Cardiac septum (tissue), 1 donor: ENCODE measurements around the gene AQP10. TPM values are rescaled to one million over a fixed set of nuclear protein-coding genes. Genes with fewer than 3 reads are reported as not detected.
"Not testable (repeated sequence)": the region's sequence is repeated elsewhere in the genome, so short reads cannot be mapped to it uniquely, and the experiment has no call there.

ENCODE experiments used
- DNase-seq: peaks from one replicate; pipeline ENCODE4 v3.0.0-alpha.2; 2020; ENCODE audit warnings: low spot score
- intact Hi-C: fragments of 100-400 bp; cut with DNase I; formaldehyde crosslinking; loops from one replicate; pipeline ENCODE4 v1.14.0; 2022
- long read RNA-seq: library from polyadenylated mRNA; unstranded; transcript quantifications from one replicate; pipeline ENCODE4 v2.0.0, GENCODE V29; 2021
- total RNA-seq: library from RNA; stranded (reverse); fragmentation: NEBNext Ultra II Directional; extraction: Animal tissue kit (Norgen Biotek cat#: 25700); gene quantifications from one replicate; pipeline ENCODE4 v1.2.1, GENCODE V29; 2021
- donor health status: DM: no; HTN: no; CAD: no.

Gene AQP10, protein sequence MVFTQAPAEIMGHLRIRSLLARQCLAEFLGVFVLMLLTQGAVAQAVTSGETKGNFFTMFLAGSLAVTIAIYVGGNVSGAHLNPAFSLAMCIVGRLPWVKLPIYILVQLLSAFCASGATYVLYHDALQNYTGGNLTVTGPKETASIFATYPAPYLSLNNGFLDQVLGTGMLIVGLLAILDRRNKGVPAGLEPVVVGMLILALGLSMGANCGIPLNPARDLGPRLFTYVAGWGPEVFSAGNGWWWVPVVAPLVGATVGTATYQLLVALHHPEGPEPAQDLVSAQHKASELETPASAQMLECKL
- total RNA-seq: 0.70 TPM
- long read RNA-seq: 0 reads

DNA sequence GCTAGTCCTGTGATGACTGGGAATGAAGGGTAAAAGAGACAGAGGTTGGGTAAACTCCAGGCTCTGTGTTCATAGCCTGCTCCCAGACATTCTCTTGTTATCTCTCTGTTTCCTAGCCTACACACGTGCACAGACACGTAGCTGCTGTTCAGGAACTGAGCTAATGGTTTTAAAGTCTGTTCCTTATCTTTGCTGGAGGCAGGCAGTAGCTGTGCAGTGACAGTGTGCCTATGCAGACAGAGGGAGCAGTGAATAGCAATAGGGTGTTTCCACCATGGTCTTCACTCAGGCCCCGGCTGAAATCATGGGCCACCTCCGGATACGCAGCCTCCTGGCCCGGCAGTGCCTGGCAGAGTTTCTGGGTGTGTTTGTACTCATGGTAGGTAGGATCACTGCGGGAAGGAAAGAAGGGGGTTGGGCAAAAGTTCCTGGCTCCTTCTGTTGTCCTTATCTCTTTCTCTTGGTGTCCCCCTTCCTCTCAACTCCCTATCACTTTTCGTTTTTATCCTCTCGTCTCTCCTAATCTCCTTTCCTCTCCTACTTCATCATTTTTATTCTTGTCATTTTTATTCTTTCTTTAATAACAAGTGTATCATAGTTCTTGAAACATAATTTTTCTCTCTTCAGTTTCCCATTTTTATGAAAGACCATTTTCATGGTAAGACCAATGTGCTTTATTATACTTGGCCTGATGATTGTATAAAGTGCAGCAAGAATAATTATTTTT, at the start of gene AQP10:
AQP10 (plus strand) TSS at position 212 of the 727 bp plus-strand sequence; CDS start at position 275, 63 bp downstream.
- no peak for DNase-seq
- intact Hi-C loops: no loop called here

DNA sequence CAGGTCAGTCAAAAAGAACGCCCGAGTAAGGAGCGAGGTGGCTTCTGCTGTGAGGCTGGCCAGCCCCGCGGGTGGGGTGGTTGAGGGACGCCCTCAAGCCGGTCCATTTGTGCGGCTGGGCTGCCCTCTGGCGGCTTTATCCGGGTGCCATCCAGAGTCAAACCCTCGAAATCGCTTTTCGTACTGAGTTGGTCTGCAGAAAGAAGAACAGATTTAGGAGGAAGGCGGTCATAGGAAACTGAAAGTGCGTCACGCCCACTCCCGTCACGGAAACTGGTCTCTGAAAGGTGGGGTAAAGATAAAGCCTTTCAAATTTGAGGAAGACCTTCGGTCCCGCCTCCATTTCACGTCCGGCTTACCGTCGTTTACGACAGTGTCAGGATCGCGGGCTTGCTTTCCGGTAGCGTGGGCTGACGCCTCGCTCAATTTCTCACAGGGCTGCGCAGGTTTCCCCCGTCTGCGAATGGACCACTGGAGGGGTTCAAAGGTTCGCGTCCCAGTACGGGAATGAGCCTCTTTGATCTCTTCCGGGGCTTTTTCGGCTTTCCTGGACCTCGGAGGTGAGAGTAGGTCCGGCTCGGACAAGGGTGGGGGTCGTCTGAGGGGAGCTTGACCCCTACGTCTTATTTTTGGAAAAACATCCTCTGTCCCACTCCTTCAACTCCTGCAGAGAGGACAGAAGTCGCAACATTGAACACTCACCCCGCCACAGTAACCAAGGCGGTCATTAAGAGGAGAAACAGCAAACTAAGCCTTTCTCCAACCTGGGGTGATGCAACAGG, 48.5 kb upstream of the AQP10 start, which contains the start of gene HAX1:
HAX1 (plus strand) TSS at position 413 of the 782 bp plus-strand sequence; CDS start at position 508, 95 bp downstream.
- peak; percentile 97 for DNase-seq
- intact Hi-C loops: loop anchor here (1.0 to 10.0 kb wide), 5 partner anchors 50 to 278 kb away; partner anchors contain the start of genes RPS27 and UBAP2L

DNA sequence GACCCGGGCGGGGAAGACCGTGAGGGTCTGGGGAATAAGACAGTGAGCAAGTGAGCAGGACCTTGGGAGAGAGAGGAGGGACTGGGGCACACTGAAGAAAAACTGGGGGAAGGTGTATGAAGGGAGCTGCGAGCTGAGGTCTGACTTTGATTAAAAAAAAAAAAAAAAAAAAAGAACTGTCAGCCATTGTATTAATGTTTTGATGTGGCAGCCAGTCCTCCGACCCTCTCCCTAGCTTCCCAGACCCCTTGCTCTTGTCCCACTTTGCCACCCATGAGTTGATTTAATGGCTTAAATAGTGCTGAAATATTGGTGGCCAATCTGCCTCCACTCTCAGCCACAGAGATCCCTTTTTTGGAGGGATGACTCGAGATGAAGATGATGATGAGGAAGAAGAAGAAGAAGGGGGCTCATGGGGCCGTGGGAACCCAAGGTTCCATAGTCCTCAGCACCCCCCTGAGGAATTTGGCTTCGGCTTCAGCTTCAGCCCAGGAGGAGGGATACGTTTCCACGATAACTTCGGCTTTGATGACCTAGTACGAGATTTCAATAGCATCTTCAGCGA, 47.8 kb upstream of the AQP10 start:
- intact Hi-C loops: loop anchor here (1.0 to 10.0 kb wide), 5 partner anchors 51 to 278 kb away; partner anchors contain the start of genes RPS27 and UBAP2L
- DNase-seq: no peak

DNA sequence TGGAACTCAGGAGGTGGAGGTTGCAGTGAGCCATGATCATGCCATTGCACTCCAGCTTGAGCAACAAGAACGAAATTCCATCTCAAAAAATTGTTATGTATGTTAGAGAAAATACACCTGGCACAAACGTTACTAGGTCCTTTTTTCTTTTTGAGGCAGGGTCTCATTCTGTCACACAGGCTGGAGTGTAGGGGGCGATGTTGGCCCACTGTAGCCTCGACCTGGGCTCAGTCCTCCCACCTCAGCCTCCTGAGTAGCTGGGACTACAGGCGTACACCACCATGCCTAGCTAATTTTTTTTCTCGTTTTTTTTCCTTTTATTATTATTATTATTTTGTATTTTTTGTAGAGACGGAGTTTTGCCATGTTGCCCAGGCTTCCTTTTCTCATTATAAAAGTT, 44.1 kb upstream of the AQP10 start:
- DNase-seq: no peak
- intact Hi-C loops: loop anchor here (10.0 kb wide), 1 partner anchor 282 kb away; the partner anchor contains the start of gene RPS27

DNA sequence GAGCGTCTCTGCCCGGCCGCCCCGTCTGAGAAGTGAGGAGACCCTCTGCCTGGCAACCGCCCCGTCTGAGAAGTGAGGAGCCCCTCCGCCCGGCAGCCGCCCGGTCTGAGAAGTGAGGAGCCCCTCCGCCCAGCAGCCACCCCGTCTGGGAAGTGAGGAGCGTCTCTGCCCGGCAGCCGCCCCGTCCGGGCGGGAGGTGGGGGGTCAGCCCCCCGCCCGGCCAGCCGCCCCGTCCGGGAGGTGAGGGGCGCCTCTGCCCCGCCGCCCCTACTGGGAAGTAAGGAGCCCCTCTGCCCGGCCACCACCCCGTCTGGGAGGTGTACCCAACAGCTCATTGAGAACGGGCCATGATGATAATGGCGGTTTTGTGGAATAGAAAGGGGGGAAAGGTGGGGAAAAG, 33.3 kb upstream of the AQP10 start:
- intact Hi-C loops: not testable (repeated sequence)

DNA sequence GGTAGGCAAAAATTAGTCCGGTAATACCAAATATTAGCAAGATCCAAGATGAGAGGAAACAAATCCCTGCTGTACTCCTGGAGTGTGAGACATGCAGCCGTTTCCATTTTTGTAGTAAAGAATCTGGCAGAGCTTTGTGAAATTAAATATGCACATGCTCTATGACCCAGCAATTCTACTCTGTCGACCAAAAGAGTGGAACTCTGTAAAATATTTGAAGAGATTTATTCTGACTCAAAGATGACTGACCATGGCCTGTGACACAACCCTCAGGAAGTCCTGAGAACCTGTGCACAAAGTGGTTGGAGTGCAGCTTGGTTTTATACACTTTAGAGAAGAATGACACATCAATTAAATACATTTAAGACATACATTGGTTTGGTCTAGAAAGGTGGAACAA, 32.2 kb upstream of the AQP10 start:
- intact Hi-C loops: no loop called here

More for the DNA sequence above, 33.3 kb upstream of the AQP10 start:
- not testable (repeated sequence) for DNase-seq

DNA sequence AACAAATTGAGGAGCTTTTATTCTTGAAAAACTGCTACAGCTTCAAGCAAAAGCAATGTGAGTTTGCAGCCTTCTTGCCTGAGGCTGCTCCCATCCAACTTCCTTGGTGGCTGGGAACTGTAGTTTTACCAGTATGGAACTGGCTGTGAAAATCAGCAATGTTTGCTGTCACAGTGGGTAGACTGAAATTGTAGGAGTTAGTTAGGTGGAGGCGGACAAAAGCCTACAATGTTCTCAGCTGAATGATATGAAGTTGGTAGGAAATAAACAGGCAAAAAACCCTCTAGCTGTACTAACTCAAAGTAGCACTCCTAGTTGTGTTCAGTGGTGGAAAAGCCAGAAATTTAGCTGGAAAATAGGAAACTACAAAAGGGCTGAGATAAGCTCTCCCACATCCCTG, 30.0 kb upstream of the AQP10 start:
- no peak for DNase-seq
- intact Hi-C loops: no loop called here

More for the DNA sequence above, 32.2 kb upstream of the AQP10 start:
- DNase-seq: no peak

DNA sequence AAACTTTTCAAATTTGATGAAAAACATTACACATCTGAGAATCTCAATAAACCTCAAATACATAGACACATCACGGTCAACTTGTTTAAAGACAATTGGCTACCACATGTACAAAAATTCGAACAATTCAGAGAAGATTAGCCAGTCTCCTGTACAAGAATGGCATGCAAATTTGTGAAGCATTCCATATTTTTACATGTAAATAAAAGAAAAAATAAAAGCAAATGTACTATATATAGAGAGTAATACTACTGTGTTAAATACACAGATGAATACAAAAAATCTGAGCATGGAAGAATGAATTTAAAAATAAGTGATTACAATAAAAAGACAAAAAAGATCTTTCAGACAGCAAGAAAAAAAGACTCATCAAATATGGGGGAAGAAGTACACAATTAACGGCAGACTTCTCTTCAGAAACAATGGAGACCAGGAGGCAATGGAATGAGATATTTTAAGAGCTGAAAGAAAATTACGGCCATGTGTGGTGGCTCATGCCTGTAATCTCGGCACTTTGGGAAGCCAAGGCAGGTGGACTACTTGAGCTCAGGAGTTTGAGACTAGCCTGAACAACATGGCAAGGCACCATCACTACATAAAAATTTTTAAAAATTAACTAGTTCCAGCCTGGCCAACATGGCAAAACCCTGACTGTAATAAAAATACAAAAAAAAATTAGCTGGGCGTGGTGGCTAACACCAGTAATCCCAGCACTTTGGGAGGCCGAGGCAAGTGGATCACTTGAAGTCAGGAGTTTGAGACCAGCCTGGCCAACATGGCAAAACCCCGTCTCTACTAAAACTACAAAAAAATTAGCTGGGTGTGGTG, 25.3 kb upstream of the AQP10 start:
- intact Hi-C loops: no loop called here
- no peak for DNase-seq

DNA sequence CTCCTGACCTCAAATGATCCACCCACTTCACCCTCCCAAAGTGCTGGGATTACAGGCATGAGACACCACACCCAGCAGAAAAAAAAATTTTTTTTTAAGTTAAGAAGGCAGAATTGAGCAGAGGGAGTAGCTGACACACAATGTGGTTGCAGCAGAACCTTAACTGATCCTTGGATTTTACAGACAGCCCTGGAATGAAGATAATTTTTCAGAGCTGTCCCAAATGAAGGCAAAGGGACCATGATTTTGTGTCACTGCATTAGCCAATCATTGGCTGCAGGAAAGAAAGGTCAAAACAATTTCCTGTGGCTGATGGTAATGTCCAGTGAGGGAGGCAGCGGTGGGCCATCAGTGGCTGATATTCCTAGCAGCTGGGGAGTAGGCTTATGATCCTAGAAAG, 19.3 kb upstream of the AQP10 start:
- intact Hi-C loops: no loop called here

DNA sequence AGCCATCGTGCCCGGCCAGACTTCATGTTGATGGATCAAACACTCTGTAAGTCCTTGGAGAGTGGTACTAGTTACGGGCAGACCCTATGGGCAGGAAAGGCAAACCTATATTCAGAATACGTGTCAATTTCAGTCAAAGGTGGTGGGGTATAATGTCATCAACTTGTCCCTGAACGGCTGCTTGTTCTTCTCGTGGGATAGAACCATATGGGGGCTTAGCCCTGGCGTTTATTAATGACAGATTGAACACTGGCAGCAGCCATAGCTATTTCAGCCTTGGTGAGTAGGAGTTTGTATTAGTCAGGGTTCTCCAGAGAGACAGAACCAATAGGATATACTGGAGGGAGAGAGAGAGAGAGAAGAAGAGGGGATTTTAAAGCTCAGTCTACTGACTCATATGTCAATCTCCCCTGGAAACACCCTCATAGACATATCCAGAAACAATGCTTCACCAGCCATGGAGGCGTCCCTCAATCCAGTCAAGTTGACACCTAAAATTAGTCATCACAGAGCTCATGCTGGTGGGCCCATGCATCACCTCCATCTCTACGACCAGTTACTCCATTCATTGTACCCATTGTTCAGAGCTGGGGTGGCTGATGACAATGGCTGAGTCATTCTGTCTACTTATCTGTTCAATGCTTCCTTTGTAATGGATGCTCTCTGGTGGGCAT, 16.1 kb upstream of the AQP10 start:
- no peak for DNase-seq

More for the DNA sequence above, 19.3 kb upstream of the AQP10 start:
- DNase-seq: no peak

DNA sequence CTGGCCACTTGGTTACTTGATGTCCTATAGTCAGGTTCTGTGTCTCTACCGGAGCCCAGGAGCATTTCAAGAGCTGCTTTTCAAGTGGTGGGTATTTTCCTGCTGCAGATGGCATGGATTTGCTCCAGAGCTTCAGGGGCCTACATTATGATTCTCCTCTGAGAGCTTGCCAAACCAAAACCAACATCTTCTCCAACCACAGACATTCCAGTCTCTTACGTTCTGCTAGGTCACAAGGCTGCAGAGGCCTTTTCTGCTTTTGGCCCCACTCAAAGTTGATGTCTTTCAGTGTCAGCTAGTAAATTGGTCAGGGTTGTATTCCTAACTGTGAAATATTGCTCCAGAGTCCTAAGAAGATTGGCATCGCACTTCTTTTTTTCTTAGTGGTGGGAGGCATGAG, 14.7 kb upstream of the AQP10 start:
- intact Hi-C loops: no loop called here
- DNase-seq: no peak

More for the DNA sequence above, 16.1 kb upstream of the AQP10 start:
- intact Hi-C loops: no loop called here

DNA sequence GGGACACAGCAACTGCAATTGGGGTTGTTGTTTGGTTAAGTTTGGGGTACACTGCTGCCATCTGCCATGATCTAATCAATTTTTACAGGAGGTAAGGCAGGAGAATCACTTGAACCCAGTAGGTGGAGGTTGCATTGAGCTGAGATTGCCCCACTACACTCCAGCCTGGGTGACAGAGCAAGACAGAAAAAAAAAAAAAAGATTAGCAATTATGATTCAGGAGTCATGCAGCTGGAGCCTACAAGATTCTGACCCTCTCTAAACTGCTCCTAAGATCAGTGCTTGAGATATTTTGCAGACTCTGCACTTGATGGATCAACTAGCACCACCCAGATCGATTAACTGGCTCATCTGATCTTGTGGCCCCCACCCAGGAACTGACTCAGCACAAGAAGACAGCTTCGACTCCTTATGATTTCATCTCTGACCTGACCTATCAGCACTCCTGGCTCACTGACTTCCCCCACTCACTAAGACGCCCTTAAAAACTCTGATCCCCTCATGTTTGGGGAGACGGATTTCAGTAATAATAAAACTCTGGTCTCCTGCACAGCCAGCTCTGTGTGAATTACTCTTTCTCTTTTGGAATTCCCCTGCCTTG, 13.1 kb upstream of the AQP10 start:
- intact Hi-C loops, DNase-seq: not testable (repeated sequence)

DNA sequence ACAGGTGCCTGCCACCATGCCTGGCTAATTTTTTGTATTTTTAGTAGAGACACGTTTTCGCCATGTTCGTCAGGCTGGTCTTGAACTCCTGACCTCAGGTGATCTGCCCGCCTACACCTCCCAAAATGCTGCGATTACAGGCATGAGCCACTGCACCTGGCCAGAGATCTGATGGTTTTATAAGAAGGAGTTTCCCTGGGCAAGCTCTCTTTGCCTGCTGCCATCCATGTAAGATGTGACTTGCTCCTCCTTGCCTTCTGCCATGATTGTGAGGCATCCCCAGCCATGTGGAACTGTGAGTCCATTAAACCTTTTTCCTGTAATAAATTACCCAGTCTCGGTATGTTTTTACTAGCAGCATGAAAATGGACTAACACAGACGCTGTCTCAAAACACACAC, 11.8 kb upstream of the AQP10 start:
- DNase-seq, intact Hi-C loops: not testable (repeated sequence)

DNA sequence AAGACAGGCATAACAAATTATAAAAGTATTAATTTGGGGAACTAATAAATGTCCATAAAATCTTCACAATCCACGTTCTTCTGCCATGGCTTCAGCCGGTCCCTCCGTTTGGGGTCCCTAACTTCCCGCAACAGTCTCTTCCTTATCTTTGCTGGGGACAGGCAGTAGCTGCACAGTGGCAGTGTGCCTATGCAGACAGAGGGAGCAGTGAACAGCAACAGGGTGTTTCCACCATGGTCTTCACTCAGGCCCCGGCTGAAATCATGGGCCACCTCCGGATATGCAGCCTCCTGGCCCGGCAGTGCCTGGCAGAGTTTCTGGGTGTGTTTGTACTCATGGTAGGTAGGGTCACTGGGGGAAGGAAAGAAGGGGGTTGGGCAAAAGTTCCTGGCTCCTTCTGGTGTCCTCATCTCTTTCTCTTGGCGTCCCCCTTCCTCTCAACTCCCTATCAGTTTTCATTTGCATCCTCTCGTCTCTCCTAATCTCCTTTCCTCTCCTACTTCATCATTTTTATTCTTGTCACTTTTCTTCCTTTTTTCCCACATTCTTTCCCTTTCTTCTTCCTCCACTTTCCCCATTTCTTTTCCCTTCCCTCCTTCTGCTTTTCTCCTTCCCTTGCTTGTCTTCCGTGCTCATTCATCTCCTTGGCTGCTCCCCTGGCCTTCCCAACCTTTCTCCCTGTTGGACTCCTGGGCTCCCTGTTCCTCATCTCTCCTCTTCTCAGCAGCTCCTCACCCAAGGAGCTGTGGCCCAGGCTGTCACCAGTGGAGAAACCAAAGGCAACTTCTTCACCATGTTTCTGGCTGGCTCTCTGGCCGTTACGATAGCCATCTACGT, 8.4 kb upstream of the AQP10 start:
- intact Hi-C loops, DNase-seq: not testable (repeated sequence)

DNA sequence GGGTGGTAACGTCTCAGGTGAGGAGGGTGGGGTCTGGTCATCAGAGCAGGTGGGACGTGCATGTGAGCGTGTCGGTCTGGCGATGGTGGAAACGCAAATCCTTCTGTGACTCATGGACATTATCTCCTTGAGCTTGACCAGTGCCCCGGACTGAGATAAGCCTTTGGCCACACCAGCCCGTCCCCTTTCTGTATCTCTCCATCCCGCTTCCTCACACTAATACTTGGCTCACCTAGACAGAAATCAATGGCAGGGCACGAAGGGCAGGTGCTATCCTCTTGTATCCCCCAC, 7.9 kb upstream of the AQP10 start:
- DNase-seq: no peak
- intact Hi-C loops: no loop called here

DNA sequence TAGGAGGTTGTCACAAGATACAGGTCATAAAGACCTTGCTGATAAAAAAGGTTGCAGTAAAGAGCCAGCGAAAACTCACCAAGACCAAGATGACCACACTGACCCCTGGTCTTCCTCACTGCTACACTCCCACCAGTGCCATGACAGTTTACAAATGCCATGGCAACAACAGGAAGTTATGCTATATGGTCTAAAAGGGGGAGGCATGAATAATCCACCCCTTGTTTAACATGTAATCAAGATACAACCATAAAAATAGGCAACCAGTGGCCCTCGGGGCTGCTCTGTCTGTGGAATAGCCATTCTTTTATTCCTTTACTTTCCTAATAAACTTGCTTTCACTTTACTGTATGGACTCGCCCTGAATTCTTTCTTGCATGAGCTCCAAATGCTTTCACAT, 6.7 kb upstream of the AQP10 start:
- DNase-seq, intact Hi-C loops: not testable (repeated sequence)

DNA sequence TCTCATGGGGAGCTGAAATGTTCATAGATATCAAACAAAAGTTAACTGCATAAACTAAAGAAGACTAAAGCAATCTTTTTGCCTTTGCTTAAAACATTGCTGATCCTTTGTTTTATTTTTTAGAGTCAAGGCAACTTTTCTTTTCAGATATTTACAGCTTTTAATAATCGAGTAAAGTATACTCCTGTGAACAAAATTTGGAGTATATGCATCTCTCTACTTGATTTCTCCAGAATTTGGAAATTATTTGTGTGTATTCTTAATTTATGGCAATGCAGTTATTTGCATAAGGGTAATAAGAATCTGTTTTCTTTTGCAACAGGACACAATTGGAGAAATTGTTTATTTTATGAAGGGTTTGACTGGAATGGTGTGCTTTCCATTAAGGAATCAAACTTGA, 4.2 kb upstream of the AQP10 start:
- intact Hi-C loops: no loop called here
- no peak for DNase-seq
